OCI-M1 (cell line): Measurements from ENCODE around the gene REXO4.

Experiments
- DNase-seq: peaks from one replicate; lab custom pipeline; 2025; lab: John Stamatoyannopoulos, UW

The REXO4 gene

DNA sequence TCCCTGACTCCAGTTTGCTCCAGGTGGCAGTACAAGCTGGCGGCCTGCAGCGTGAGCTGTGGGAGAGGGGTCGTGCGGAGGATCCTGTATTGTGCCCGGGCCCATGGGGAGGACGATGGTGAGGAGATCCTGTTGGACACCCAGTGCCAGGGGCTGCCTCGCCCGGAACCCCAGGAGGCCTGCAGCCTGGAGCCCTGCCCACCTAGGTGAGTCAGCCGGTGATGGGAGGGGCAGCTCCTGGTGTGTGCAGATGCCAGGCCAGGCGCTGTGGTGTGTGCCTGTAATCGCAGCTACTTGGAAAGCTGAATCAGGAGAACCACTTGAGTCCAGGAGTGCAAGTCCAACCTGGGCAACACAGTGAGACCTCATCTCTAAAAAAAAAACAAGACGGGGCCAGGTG is 31.9 kb upstream of the REXO4 start:
- no peak for DNase-seq

DNA sequence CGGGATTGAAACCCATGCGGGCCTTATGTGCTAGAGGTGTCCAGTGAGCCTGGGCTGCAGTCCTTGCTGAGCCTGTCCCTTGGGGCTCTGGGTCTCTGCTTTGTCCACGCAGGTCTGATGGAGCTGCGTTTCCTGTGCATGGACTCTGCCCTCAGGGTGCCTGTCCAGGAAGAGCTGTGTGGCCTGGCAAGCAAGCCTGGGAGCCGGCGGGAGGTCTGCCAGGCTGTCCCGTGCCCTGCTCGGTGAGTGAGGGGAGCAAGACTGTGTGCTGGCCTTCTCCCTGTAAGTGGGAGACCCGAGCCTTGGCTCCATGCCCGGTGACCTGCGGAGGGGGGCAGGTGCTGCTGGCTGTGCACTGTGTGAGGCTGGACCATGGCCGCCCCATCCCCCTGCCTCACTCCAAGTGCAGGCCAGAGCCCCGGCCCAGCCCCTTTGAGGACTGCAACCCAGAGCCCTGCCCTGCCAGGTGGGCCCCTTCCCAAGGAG is 30.7 kb upstream of the REXO4 start:
- no peak for DNase-seq

DNA sequence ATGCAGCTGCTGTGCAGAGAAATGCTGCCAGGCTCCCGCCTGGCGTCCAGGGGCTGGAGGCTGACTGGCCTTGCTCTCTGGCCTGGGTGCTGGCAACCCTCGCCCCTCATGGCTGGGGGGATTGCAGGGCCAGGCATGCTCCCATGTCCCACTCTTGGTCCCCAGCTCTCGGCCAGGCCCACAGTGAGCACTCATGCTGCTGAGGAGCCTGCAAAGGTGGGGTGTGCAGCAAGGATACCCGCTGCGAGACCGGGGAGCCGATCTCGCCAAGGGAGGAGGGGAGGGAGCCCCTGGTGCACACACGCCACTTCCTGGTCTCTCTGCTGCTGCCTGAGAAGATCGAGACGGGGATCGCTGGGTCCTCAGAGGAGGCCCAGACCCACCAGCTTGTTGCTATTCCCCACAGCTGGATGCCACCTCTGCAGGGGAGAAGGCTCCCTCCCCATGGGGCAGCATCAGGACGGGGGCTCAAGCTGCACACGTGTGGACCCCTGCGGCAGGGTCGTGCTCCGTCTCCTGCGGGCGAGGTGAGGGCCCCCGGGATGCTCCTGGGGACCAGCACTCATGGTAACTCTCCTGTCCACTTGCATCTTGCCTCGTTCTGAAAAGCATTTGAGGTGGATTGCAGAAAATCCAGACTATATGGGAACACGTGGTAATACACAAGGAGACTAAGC is 27.6 kb upstream of the REXO4 start:
- no peak for DNase-seq

DNA sequence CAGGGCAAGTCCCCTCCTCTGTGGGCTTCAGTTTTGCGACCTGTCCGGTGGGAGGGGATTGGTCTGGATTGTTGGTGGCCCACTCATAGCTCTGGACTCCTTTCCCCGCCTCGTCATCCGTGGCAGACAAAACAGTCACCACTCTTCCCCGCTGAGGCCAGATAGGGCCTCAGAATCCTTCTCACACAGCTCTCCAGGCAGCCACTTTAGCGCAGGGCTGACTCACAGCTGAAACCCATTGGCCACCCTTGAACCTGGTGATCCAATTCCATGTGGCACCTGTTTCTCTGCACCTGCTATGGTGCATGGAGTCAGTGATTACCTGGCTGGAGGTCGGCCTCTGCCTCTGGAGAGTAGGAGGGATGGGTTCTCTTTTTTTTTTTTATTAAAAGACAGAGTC is 26.2 kb upstream of the REXO4 start:
- DNase-seq = no peak

DNA sequence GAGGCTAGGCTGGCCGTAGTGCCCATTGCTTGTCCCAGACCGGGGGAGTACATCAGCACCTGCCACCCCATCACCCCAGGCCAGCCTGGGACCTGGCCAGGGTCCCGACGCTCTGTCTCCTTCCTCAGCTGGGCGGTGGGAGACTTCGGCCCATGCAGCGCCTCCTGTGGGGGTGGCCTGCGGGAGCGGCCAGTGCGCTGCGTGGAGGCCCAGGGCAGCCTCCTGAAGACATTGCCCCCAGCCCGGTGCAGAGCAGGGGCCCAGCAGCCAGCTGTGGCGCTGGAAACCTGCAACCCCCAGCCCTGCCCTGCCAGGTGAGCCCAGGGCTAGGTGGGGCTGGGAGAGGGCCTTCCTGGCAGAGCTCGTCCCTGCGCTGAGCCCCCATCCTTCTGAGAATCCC is 25.4 kb upstream of the REXO4 start:
- DNase-seq = no peak

DNA sequence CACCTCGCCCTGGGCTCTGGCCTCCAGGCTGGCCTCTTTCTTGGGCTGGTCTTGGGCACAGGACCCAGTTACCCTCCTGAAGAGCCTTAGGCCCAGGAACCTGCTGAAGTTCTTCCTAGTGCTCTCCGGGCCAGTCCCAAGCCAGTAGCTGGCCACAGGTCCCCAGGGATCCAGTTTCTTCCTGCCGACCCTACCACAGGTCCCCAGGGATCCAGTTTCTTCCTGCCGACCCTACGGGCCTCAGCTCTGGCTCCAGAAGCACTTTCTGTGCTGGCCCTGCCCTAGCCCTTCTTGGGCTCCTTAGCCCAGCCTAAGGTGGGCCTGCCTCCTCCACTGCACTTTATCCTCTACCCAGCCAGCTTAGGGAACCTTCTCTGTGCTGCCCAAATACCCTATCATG is 23.8 kb upstream of the REXO4 start:
- DNase-seq = no peak

DNA sequence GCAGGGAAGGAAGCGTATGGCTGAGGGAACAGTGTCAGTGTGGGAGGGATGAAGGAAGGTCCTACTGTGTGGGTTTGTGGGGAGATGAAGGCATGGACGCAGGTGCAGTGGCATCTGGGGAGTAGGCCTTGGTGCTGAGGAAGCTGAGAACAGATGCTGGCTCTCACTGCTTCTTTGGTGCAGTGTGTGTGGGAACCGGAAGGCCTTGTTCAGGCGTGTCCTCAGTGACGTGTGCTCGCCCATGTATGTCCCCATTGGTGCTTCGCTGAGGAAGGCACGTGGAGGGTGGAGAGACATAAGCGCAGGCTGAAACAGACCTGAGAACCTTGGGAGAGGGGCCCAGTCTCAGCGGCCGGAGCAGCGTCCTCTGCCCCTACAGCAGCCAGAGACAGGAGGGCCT is 23.1 kb upstream of the REXO4 start:
- DNase-seq = no peak

DNA sequence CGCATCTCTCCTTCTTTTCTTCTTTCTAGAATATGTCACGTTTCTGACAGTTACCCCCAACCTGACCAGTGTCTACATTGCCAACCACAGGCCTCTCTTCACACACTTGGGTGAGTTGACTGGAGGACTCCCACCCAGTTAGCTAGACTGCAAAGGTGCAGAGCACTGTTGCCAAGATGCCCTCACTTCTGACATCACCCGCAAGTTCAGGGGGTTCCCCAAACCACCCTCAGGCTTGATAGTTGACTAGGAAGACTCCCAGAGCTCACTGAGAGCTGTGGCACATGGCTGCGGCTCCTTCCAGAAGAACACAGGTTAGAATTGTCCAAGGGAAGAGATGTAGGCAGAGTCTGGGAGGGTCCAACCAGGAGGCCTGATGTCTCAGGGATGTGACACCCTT is 21.5 kb upstream of the REXO4 start:
- no peak for DNase-seq

DNA sequence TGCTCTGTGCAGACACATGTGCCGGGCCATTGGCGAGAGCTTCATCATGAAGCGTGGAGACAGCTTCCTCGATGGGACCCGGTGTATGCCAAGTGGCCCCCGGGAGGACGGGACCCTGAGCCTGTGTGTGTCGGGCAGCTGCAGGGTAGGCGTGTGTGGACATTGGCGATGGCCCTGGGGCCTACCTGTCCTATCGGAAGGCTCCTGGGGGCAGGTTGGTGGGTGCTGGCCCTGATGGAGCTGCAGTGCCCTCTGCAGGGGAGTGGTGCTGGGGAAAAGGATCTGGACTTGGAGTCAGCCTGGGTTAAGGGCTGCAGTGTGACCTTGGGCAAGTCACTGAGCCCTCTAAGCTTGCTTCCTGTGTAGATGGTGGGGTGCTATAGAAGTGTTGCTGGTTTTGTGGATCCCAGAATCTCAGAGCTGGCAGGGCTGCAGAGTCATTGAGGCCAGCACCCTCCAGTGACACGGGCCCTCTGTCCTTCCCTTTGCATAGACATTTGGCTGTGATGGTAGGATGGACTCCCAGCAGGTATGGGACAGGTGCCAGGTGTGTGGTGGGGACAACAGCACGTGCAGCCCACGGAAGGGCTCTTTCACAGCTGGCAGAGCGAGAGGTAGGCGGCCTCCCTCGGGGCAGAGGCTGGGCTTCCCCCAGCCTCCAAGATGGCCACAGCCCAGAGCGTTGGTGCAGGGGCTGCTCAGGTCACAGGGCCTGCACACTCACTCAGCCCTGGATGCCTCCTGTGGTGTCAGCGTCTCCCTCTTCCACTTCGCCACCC is 20.1 kb upstream of the REXO4 start:
- DNase-seq = no peak

DNA sequence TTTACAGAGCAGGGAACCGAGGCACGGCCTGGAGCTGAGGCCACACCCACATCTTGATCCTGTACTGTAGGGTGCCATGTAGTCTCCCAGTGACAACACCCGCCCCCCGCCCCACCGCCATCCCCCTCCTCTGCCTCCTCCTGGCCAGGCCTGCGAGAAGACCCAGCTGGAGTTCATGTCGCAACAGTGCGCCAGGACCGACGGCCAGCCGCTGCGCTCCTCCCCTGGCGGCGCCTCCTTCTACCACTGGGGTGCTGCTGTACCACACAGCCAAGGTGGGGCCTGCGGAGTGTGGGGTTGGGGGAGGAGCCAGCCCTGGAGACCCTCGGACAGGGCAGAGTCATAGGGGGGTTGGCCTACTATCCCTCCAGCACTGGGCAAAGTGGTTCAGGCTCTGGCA is 18.9 kb upstream of the REXO4 start:
- DNase-seq = no peak

DNA sequence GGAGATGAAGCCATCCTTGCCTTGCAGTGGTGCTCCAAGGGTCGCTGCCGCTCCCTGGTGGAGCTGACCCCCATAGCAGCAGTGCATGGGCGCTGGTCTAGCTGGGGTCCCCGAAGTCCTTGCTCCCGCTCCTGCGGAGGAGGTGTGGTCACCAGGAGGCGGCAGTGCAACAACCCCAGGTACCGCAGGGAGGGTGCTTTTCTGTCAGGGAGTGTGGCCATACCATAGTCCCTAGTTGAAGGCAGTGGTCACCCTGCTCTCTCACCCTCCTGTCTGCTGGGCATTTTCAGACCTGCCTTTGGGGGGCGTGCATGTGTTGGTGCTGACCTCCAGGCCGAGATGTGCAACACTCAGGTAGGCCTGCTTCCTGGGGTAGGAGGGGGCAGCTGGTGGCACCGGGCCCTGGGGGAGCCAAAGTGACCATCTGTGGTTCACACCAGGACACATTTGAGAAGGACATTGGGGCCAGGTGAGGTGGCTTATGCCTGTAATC is 15.6 kb upstream of the REXO4 start:
- DNase-seq = no peak

DNA sequence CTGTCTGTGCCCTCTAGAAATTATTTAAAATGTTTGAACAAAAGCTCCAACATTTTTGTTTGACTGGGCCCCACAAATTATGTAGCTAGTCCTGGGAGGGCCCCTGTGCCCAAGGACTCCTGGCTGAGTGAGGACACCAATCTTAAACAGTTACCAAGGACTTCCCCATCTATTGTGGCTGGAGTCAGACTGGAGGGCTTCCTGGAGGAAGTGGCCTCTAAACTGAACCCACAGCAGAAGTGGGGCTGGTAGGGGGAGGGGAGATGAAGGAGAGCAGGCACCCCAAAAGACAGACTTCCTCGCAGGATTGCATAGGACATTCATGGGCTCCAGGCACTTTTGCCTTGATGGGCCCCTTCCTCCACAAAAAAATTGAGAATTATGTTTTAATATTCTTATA is 12.4 kb upstream of the REXO4 start:
- no peak for DNase-seq

DNA sequence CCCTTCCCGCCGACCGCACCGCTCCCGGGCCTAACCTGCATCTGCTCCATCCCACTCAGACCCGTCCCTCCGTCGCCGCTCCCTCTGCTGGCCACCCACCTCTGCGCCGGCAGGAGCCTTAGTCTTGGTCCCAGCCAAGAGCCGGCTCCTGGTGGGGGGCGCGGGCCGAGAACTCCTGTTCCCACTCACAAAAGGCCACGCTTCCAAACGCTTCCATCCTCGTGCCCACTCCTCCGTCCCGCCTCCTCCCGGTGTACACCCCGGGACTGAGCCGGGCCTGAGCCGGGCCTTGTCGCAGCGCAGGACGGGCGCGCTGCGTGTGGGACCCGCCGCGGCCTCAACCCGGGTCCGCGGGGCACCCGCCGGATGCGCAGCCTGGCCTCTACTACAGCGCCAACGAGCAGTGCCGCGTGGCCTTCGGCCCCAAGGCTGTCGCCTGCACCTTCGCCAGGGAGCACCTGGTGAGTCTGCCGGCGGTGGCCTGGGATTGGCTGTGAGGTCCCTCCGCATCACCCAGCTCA is 11.9 kb upstream of the REXO4 start:
- no peak for DNase-seq

DNA sequence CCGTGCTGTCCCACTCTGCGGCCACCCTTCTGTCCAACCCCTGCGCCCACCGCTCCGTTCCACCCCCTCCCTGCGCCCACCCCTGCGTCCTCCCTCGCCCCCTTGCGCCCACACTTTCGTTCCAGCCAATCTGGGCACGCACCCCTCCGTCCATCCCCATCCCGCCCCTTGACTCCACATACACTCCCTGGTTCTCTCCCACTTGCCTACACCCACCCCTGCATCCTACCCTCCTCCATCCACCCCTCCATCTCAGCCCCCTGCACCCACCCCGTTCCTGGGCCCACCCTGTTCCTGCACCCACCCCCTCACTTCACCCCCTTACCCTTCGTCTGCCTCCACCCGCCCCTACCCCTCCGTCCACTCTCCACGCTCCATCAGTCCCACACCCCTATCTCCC is 11.4 kb upstream of the REXO4 start:
- no peak for DNase-seq

DNA sequence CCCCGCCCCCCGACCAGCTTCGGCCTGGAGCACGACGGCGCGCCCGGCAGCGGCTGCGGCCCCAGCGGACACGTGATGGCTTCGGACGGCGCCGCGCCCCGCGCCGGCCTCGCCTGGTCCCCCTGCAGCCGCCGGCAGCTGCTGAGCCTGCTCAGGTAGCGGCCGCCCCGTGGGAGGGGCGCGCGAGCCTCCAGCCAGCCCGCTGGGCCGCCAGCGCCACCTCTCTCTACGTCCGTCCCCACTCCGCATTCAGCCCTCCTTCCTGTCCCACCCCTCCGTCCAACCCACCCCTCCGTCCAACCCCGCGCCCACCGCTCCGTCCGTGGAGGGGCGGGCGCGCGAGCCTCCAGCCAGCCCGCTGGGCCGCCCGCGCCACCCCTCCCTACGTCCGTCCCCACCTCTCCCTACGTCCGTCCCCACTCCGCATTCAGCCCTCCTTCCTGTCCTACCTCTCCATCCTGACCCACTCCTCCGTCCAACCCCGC is 10.8 kb upstream of the REXO4 start:
- DNase-seq = no peak

DNA sequence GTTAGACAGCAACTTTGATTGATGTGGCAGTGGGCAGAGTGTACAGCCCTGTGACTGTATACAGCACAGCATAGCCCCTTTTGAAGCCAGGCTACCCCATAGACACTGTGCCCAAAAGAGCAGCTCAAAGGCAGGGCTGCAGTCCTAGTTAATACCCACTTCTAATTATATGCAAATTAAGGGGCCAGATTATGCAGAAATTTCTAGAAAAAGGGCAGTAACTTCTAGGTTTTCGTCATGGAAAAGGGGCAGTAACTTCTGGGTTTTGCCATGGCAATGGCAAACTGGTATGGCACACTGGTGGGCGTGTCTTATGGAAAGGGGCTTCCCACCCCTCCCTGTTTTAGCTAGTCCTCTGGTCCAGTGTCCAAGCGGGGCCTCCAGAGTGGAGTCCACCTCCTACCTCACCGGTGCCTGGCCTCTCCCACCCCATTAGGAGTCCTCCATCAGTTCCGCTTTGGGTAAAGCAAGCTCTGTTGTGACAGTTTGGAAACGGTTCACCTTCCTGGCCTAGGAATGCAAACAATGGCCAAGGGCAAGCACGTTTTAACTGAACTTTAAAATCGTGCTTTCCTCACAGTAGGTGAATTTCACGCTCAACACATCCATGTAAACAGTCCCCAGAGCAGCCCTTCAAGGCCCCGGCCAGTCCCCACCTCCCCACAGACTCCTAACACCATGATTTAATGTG is 10.0 kb upstream of the REXO4 start:
- DNase-seq = no peak

DNA sequence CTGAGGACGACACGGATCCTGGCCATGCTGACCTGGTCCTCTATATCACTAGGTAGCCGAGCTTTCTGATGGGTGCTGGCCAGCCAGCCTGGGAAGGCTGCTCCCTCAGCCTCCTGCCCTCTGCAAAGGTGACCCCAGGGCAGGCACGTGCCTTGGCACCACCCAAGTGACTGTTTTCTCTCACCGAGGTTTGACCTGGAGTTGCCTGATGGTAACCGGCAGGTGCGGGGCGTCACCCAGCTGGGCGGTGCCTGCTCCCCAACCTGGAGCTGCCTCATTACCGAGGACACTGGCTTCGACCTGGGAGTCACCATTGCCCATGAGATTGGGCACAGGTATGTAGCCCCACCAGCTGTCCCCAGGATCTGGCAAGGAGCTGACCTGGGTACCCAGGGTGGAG is 8.2 kb upstream of the REXO4 start:
- DNase-seq = no peak

DNA sequence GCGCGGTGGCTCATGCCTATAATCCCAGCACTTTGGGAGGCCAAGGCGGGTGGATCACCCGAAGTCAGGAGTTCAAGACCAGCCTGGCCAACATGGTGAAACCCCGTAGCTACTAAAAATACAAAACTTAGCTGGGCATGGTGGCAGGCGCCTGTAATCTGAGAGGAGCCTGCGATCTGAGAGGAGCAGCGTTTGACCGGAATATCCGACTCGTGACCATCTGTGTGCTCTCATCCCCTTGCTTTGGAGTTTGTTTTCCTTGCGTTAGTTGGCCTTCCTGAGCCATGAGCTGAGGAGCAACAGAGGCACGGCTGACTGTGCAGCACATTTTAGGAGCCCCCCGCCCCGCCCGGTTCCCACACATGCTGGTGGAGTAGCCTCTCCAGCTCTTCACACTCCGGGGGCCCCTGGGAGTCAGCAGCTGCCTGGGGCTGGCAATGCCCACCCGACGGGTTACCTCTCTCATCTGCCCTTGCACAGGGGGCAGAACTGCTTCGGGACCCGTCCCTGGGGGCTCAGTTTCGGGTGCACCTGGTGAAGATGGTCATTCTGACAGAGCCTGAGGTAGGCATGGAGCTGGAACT is 7.3 kb upstream of the REXO4 start:
- no peak for DNase-seq

DNA sequence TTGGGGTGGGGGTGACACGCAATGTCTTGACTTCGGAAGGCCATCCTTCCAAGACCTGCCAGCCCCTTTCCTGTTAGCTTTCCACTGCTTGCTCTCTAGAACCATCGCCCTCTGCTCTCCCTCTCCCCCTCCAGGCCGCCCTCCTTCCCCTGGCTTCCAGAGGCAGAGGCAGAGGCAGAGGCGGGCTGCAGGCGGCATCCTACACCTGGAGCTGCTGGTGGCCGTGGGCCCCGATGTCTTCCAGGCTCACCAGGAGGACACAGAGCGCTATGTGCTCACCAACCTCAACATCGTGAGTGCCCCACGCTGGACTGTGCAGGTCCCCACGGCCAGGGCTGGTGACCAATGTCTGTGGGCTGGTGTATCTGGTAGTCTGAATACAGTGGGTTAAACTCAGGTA is 6.4 kb upstream of the REXO4 start:
- no peak for DNase-seq

DNA sequence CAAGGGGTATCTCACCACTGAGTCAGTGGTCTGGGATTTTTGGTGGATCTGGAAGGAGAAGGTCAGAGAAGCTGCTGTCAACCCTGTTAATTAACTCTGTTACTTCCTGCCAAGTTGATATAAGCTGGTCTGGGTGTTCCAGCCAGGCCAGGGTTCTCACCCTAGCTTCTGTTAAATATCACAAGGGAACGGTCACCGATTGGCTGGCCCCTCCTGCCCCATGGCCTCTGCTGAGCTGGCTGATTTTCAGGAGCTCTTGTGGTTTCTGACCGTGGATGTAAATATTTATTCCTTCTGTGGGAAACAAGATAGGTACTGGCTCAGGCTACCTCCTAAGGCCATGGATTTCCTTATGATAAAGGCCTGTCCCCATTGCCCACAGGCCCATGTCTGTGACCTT is 5.4 kb upstream of the REXO4 start:
- no peak for DNase-seq

DNA sequence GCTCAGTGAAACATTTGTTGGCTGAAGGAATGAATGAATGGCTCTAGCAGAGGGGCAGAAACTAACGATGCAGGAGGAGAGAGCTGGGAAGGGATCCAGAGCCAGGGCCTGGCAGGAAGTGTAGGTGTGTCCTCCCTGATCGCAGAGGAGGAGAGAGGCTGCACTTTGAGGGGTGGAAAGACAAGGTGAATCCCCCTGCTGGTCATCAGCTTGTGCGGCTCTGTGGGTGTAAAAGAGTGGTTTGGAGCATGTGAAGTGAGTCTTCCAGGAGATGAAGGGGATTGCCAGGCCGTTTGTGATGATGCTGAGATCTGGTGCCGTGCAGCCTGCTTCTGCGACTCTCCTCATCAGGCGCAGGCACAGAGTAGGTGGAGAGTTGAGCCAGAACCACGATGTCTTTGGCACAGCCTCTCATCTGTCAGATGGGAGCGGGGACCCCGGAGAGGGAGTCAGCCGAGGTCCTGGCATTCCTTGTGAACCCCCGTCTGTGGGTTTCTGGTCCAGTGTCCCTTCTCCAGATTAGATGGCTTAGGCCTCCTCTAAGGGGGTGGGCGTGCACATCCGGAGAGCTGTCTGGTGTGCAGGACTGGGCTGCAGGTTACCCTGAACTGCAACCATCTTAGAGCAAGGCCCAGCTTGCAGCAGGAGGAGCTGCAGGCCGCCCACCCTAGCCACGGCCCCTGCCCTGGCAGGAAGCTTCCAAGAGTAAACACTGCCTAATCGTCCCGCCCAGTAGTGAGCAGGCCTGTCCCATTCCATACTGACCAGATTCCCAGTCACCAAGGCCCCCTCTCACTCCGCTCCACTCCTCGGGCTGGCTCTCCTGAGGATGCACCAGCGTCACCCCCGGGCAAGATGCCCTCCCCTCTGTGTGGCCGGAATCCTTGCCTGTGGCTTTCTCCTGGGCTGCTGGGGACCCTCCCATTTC is 4.1 kb upstream of the REXO4 start, which contains the start of gene ADAMTS13:
ADAMTS13 (plus strand) TSS at position 753 of the 928 bp plus-strand sequence; CDS start at position 830, 77 bp downstream.
- no peak for DNase-seq
